ENCODE results near the gene SLC16A6. TPM values are rescaled to one million over a fixed set of nuclear protein-coding genes. Genes with fewer than 3 reads are reported as not detected.

Gene SLC16A6
- total RNA-seq, 1 donor from 2014 or later, result 1.0 TPM

DNA sequence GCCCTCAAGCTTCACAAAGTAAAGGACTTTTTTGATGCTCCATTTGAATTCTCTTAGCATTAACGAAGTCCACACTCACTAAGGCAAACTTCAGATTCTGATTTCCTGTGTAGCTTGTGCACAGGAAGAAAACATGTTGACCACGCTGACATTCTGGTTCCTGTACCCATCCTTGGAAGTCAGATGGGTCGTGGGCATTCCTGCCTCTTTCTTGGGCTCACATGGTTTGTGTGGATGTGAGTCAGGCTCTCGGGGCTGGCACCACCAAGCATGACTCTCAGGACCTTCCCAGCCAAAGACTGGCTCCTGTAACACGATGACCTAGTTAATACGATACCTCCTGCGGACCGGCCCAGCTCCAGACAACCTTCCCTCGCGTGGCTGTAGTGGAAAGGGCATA lies 33.2 kb upstream of the SLC16A6 start:
- Histone ChIP-seq H3K9me3 (ENCODE audit: control insufficient read depth in 3 of 3, low read length in 3 of 3) (no peaks in the 10 kb centered on the region), H3K9ac (ENCODE audit: low read depth in 1 of 3, low read length in 3 of 3) (peak overlapping the region in 1 of 3 donors; percentile 13), H3K27ac (ENCODE audit: low read depth, low read length) (peak overlapping the region; percentile 83), H3K27me3 (ENCODE audit: control insufficient read depth in 3 of 3, insufficient read depth in 3 of 3, low read length in 3 of 3) (no peaks in the 10 kb centered on the region), H3K4me1 (ENCODE audit: control insufficient read depth in 3 of 3, insufficient read depth in 3 of 3, low read length in 3 of 3) (peaks cover 18 to 48% (median 34%) of the 10 kb centered on the region in 3 donors), H3K36me3 (ENCODE audit: control insufficient read depth in 3 of 3, insufficient read depth in 3 of 3, low read length in 3 of 3) (no peaks in the 10 kb centered on the region), H3K4me3 (ENCODE audit: low read length in 3 of 3) (peak overlapping the region in 1 of 3 donors; percentile 37)

DNA sequence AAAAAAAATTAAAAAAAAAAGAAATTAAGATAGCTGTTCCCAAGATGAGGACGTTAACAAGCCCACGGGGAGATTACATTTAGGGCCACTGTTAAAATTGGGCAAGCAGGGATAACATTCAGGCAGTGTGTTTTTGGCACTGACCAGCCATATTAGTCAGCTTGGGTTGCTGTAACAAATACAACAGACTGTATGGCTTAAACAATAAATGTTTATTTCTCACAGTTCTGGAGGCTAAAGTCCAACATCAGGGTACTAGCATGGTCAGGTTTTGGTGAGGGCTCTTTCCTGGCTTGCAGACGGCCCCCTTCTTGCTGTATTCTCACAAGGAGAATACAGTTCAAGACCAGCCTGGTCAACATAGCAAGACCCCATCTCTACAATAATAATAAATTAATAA lies 31.7 kb upstream of the SLC16A6 start:
- peaks cover 30 to 62% (median 47%) of the 10 kb centered on the region in 3 donors for H3K4me1 ChIP-seq (ENCODE audit: control insufficient read depth in 3 of 3, insufficient read depth in 3 of 3, low read length in 3 of 3)
- H3K4me3 ChIP-seq (ENCODE audit: low read length in 3 of 3), result no peak overlapping the region
- H3K27ac ChIP-seq (ENCODE audit: low read depth, low read length), result no peak overlapping the region
- H3K36me3 ChIP-seq (ENCODE audit: control insufficient read depth in 3 of 3, insufficient read depth in 3 of 3, low read length in 3 of 3), result no peaks in the 10 kb centered on the region
- H3K27me3 ChIP-seq (ENCODE audit: control insufficient read depth in 3 of 3, insufficient read depth in 3 of 3, low read length in 3 of 3), result no peaks in the 10 kb centered on the region
- H3K9me3 ChIP-seq (ENCODE audit: control insufficient read depth in 3 of 3, low read length in 3 of 3), result no peaks in the 10 kb centered on the region
- H3K9ac ChIP-seq (ENCODE audit: low read depth in 1 of 3, low read length in 3 of 3), result no peak overlapping the region

DNA sequence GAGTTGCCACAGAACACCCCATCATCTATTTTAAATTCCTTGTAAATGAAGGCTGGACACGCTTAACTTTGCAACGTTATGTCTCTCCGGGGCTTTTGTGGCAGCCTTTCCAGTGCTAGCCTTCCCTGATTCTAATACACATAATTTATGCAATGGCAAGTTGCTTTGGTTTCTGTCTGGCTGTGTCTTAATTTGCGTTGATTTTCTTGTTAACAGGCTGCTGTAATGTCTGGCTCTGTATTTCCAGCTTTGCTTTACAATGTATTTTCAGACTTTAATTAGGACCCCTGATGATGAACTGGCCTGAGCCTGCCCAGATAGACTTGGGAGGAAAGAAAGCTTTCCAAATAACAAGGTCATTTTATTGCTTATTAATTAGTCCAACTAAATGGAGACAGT lies 30.6 kb upstream of the SLC16A6 start:
- H3K4me3 ChIP-seq (ENCODE audit: low read length in 3 of 3), result no peak overlapping the region
- no peaks in the 10 kb centered on the region for H3K36me3 ChIP-seq (ENCODE audit: control insufficient read depth in 3 of 3, insufficient read depth in 3 of 3, low read length in 3 of 3)
- H3K4me1 ChIP-seq (ENCODE audit: control insufficient read depth in 3 of 3, insufficient read depth in 3 of 3, low read length in 3 of 3), result peaks cover 30 to 66% (median 51%) of the 10 kb centered on the region in 3 donors
- H3K27ac ChIP-seq (ENCODE audit: low read depth, low read length), result peak overlapping the region; percentile 91
- no peaks in the 10 kb centered on the region for H3K9me3 ChIP-seq (ENCODE audit: control insufficient read depth in 3 of 3, low read length in 3 of 3)
- H3K27me3 ChIP-seq (ENCODE audit: control insufficient read depth in 3 of 3, insufficient read depth in 3 of 3, low read length in 3 of 3), result no peaks in the 10 kb centered on the region
- H3K9ac ChIP-seq (ENCODE audit: low read depth in 1 of 3, low read length in 3 of 3), result no peak overlapping the region

DNA sequence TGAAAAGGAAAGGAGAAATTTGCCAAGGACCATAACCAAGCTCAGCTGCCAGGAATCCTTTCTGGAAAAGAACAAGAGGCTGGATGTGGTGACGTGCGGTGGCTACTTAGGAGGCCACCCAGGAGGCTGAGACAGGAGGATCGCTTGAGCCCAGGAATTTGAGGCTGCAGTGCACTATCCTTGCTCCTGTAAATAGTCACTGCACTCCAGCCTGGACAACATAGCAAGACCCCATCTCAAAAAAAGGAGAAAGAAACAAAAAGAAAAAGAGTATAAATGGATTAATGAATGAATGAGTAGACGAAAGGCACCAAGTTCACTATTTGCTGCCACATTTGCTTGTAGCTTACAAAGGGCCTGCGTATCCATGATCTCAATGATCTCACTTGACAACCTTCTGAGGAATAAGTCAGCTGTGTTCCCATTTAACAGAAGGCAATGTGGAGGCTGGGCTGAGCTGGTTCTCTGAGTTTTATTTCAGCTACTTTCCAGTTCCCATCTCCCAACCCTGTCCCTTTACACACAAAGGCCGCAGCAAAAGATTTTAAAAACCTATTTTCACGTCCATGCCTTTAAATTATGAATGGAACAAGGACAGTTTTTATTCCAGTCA lies 30.1 kb upstream of the SLC16A6 start:
- H3K27me3 ChIP-seq (ENCODE audit: control insufficient read depth in 3 of 3, insufficient read depth in 3 of 3, low read length in 3 of 3), result no peaks in the 10 kb centered on the region
- H3K4me1 ChIP-seq (ENCODE audit: control insufficient read depth in 3 of 3, insufficient read depth in 3 of 3, low read length in 3 of 3), result peaks cover 30 to 64% (median 51%) of the 10 kb centered on the region in 3 donors
- no peaks in the 10 kb centered on the region for H3K36me3 ChIP-seq (ENCODE audit: control insufficient read depth in 3 of 3, insufficient read depth in 3 of 3, low read length in 3 of 3)
- no peaks in the 10 kb centered on the region for H3K9me3 ChIP-seq (ENCODE audit: control insufficient read depth in 3 of 3, low read length in 3 of 3)
- no peak overlapping the region for H3K9ac ChIP-seq (ENCODE audit: low read depth in 1 of 3, low read length in 3 of 3)
- peak overlapping the region; percentile 91 for H3K27ac ChIP-seq (ENCODE audit: low read depth, low read length)
- no peak overlapping the region for H3K4me3 ChIP-seq (ENCODE audit: low read length in 3 of 3)

DNA sequence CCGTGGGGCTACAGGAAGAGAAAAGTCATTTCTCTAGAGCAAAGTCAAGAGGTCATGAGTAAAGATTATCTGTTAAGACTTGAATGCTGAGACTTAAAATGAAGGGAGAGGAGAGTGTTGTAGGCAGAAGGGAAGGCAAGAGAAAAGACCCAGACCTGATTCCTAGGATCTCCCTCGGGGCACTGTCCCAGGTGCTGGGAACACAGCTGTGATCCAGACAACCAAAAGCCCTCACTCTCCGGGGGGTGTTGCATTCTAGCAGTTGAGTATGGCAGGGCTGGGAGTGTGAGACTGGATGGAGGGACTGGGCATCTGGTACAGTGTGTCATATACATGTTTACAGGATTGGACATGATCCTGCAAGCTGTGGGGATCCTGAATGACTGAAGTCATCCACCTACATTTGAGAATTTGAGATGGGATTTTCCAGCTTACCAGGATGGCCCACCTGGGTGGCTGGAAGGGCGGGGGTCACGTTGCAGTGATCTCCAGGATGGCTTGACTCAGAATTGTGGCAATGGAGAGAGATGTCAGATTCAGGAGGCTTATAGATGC lies 29.5 kb upstream of the SLC16A6 start:
- Histone ChIP-seq H3K27me3 (ENCODE audit: control insufficient read depth in 3 of 3, insufficient read depth in 3 of 3, low read length in 3 of 3) (no peaks in the 10 kb centered on the region), H3K9me3 (ENCODE audit: control insufficient read depth in 3 of 3, low read length in 3 of 3) (no peaks in the 10 kb centered on the region), H3K4me3 (ENCODE audit: low read length in 3 of 3) (no peak overlapping the region), H3K36me3 (ENCODE audit: control insufficient read depth in 3 of 3, insufficient read depth in 3 of 3, low read length in 3 of 3) (no peaks in the 10 kb centered on the region), H3K9ac (ENCODE audit: low read depth in 1 of 3, low read length in 3 of 3) (no peak overlapping the region), H3K4me1 (ENCODE audit: control insufficient read depth in 3 of 3, insufficient read depth in 3 of 3, low read length in 3 of 3) (peaks cover 27 to 59% (median 49%) of the 10 kb centered on the region in 3 donors), H3K27ac (ENCODE audit: low read depth, low read length) (peak overlapping the region; percentile 91)

DNA sequence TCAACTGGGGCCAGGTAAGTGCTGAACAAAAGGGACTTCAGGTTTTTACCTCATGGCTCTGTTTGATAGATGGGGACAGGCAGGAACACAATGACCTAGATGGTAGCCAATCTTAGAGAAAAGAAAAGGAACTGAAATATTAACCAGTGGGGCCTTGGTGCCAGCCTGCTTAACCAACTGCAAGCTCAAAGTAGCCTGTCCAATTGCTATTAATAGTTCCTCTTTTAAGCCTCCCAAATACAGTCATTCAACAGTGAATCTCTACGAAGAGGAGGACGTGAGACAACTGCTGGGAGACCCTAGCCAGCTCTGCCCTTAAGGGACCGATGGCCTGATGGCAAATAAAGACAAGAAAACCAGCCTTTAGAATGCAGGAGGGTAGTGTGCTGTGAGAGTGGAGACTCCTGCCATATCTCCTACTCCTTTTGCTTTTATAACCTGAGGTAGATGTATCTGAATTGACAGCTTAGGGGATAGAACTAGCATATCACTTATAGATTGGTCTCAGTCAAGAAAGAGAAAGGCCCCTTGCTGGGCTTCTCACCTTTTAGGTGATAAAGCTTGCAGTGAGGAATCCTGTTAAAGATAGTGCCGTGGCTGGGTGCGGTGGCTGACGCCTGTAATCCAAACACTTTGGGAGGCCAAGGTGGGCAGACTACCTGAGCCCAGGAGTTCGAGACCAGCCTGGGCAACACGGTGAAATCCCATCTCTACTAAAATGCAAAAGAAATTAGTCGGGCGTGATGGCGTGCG lies 28.7 kb upstream of the SLC16A6 start:
- Histone ChIP-seq H3K27me3 (ENCODE audit: control insufficient read depth in 3 of 3, insufficient read depth in 3 of 3, low read length in 3 of 3) (no peaks in the 10 kb centered on the region), H3K9me3 (ENCODE audit: control insufficient read depth in 3 of 3, low read length in 3 of 3) (no peaks in the 10 kb centered on the region), H3K4me3 (ENCODE audit: low read length in 3 of 3) (peak overlapping the region in 1 of 3 donors; percentile 29), H3K27ac (ENCODE audit: low read depth, low read length) (peak overlapping the region; percentile 91), H3K36me3 (ENCODE audit: control insufficient read depth in 3 of 3, insufficient read depth in 3 of 3, low read length in 3 of 3) (no peaks in the 10 kb centered on the region), H3K4me1 (ENCODE audit: control insufficient read depth in 3 of 3, insufficient read depth in 3 of 3, low read length in 3 of 3) (peaks cover 27 to 58% (median 48%) of the 10 kb centered on the region in 3 donors), H3K9ac (ENCODE audit: low read depth in 1 of 3, low read length in 3 of 3) (peak overlapping the region; percentile 26 to 75 (median 62))

DNA sequence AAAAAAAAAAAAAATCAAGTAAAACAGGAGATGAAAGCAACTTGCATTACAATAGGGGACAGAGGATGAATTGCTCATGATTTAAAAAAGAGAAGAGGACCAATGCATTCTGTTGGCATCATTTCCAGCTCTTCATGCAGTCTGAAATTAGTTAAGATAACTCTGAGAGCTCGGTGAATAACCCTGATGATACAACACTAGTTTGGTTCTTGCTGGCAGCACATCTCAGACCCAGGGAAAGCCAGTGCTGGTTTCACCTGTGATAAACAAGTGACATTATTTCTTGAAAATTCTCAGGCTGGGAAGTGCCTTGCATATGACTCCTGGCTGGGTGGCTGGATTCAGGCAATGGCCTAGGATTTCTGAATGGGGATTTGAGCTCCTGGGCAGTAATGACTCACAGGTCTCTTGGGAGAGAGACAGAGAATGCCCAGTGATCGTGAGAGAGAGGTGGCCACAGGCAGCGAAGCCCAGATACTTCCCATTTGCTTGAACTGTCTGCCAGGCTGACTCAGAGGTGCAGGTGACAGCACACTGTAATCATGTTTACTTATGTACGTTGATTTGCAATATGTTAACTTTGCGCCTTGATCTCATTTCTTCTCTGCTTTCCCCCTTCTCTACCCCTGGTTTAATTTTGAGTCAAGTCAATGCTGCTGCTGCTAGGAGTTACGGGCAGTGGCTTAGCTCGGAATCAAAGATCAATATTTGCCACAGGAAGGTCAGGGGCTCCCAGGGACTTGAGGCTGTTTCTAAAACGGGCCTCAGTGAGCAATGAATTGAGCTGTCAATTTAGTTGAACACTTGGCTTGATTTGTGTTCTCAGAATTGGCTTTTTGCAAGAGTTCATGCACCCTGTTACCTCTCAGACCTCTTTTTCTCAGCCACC lies 27.4 kb upstream of the SLC16A6 start:
- Histone ChIP-seq H3K27ac (ENCODE audit: low read depth, low read length) (peak overlapping the region; percentile 91), H3K36me3 (ENCODE audit: control insufficient read depth in 3 of 3, insufficient read depth in 3 of 3, low read length in 3 of 3) (no peaks in the 10 kb centered on the region), H3K9me3 (ENCODE audit: control insufficient read depth in 3 of 3, low read length in 3 of 3) (no peaks in the 10 kb centered on the region), H3K27me3 (ENCODE audit: control insufficient read depth in 3 of 3, insufficient read depth in 3 of 3, low read length in 3 of 3) (no peaks in the 10 kb centered on the region), H3K9ac (ENCODE audit: low read depth in 1 of 3, low read length in 3 of 3) (peak overlapping the region in 2 of 3 donors; percentile 43 to 75), H3K4me3 (ENCODE audit: low read length in 3 of 3) (peak overlapping the region in 1 of 3 donors; percentile 16), H3K4me1 (ENCODE audit: control insufficient read depth in 3 of 3, insufficient read depth in 3 of 3, low read length in 3 of 3) (peaks cover 24 to 46% (median 37%) of the 10 kb centered on the region in 3 donors)

DNA sequence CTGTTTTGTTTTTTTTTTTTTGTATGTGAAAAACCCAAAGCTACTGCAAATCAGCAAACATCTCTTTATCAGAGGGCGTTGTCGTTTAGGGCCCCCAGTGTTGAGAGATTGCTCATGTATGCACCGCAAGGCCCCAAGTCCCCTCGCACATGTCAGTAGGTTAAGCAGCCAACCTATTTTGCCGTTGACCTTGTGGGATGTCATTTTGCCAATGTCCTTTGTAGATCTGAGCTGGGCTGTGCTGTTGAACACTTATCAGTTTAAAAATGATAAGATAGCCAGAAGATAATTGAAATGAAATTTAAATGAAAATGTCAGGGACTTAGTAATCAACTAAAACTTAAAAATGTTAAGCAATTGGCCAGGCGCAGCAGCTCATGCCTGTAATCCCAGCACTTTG lies 26.5 kb upstream of the SLC16A6 start:
- no peak overlapping the region for H3K9ac ChIP-seq (ENCODE audit: low read depth in 1 of 3, low read length in 3 of 3)
- H3K4me1 ChIP-seq (ENCODE audit: control insufficient read depth in 3 of 3, insufficient read depth in 3 of 3, low read length in 3 of 3), result peaks cover 24 to 43% (median 41%) of the 10 kb centered on the region in 3 donors
- no peaks in the 10 kb centered on the region for H3K36me3 ChIP-seq (ENCODE audit: control insufficient read depth in 3 of 3, insufficient read depth in 3 of 3, low read length in 3 of 3)
- no peak overlapping the region for H3K27ac ChIP-seq (ENCODE audit: low read depth, low read length)
- H3K27me3 ChIP-seq (ENCODE audit: control insufficient read depth in 3 of 3, insufficient read depth in 3 of 3, low read length in 3 of 3), result no peaks in the 10 kb centered on the region
- no peaks in the 10 kb centered on the region for H3K9me3 ChIP-seq (ENCODE audit: control insufficient read depth in 3 of 3, low read length in 3 of 3)
- no peak overlapping the region for H3K4me3 ChIP-seq (ENCODE audit: low read length in 3 of 3)

DNA sequence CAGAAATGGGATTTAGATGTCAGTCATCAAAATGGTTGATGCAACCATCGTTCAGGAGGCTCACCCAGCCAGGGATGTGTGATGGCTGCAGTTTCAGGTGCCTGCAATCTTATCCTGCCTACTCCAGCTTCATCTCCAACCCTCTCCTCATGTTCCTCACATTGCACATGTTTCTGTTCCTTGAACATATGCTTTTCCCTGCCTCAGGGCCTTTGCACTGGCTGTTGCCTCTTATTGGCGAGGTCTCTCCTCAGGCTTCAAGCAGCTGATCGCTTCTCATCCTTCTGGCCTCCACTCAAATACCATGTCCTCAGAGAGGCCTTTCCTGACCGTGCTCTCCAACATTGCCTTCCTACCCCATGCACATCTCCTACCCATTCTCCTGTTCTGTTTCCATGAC lies 25.0 kb upstream of the SLC16A6 start:
- H3K27me3 ChIP-seq (ENCODE audit: control insufficient read depth in 3 of 3, insufficient read depth in 3 of 3, low read length in 3 of 3), result no peaks in the 10 kb centered on the region
- no peak overlapping the region for H3K4me3 ChIP-seq (ENCODE audit: low read length in 3 of 3)
- no peak overlapping the region for H3K27ac ChIP-seq (ENCODE audit: low read depth, low read length)
- no peaks in the 10 kb centered on the region for H3K36me3 ChIP-seq (ENCODE audit: control insufficient read depth in 3 of 3, insufficient read depth in 3 of 3, low read length in 3 of 3)
- H3K4me1 ChIP-seq (ENCODE audit: control insufficient read depth in 3 of 3, insufficient read depth in 3 of 3, low read length in 3 of 3), result peaks cover 24 to 44% (median 41%) of the 10 kb centered on the region in 3 donors
- H3K9ac ChIP-seq (ENCODE audit: low read depth in 1 of 3, low read length in 3 of 3), result no peak overlapping the region
- no peaks in the 10 kb centered on the region for H3K9me3 ChIP-seq (ENCODE audit: control insufficient read depth in 3 of 3, low read length in 3 of 3)
